NB4 (cell line): ENCODE data around the gene LDHD.
"Not testable (repeated sequence)": the region's sequence is repeated elsewhere in the genome, so short reads cannot be mapped to it uniquely, and the experiment has no call there.

Experiments used
- DNase-seq: peaks from one replicate; pipeline ENCODE4 v3.0.0; 2010; ENCODE audit warnings: low read depth
- H3K4me3 ChIP-seq: one replicate; pipeline ENCODE4 v1.5.1; 2011; ENCODE audit warnings: mild to moderate bottlenecking, low read depth, low read length, moderate library complexity
- CTCF ChIP-seq: IDR thresholded peaks from one replicate; pipeline ENCODE4 v1.5.1; 2012; ENCODE audit warnings: low read depth, low read length
- MAX ChIP-seq: IDR thresholded peaks from 2 replicates; pipeline ENCODE4 v1.6.1; 2011; ENCODE audit warnings: low read depth, low read length
- MYC ChIP-seq: IDR thresholded peaks from 2 replicates; pipeline ENCODE4 v1.6.1; 2011; ENCODE audit warnings: low read depth, low read length
- POLR2A ChIP-seq: IDR thresholded peaks from 2 replicates; pipeline ENCODE4 v1.6.1; 2011; ENCODE audit warnings: mild to moderate bottlenecking; ENCODE audit not compliant: insufficient read length; ENCODE audit errors: extremely low read depth

The LDHD gene

GRCh38 chr16:75097941-75098901 is 18.4 kb downstream of the LDHD start:
- no peak overlapping the region for H3K4me3 ChIP-seq
- TF ChIP-seq CTCF (no peak), MAX (no peak), MYC (no peak), POLR2A (no peak)

GRCh38 chr16:75097191-75097761 is 19.3 kb downstream of the LDHD start:
- no peak for DNase-seq
- no peak for TF ChIP-seq MYC
- TF ChIP-seq CTCF, result no peak
- TF ChIP-seq MAX, result no peak
- no peak for TF ChIP-seq POLR2A
- no peak overlapping the region for H3K4me3 ChIP-seq

More at GRCh38 chr16:75097941-75098901, 18.4 kb downstream of the LDHD start:
- DNase-seq, result no peak

GRCh38 chr16:75096656-75097055 is 19.9 kb downstream of the LDHD start:
- DNase-seq, result no peak
- H3K4me3 ChIP-seq, result no peak overlapping the region

GRCh38 chr16:75095204-75095621 is 21.4 kb downstream of the LDHD start:
- no peak overlapping the region for H3K4me3 ChIP-seq
- DNase-seq, result peak; percentile 62
- TF ChIP-seq POLR2A, result no peak

More at GRCh38 chr16:75096656-75097055, 19.9 kb downstream of the LDHD start:
- TF ChIP-seq POLR2A, result no peak
- TF ChIP-seq CTCF, result peak; percentile 19

GRCh38 chr16:75093598-75094540 is 22.7 kb downstream of the LDHD start:
- no peak for DNase-seq
- TF ChIP-seq CTCF, result no peak
- no peak for TF ChIP-seq POLR2A
- no peak for TF ChIP-seq MAX
- TF ChIP-seq MYC, result no peak
- H3K4me3 ChIP-seq, result no peak overlapping the region

- no peak for DNase-seq
- no peak overlapping the region for H3K4me3 ChIP-seq
Observed at GRCh38 chr16:75092777-75093176, 23.8 kb downstream of the LDHD start.

GRCh38 chr16:75091619-75092018 is 25.0 kb downstream of the LDHD start:
- DNase-seq, H3K4me3 ChIP-seq: not testable (repeated sequence)

More at GRCh38 chr16:75092777-75093176, 23.8 kb downstream of the LDHD start:
- TF ChIP-seq POLR2A, result no peak
- no peak for TF ChIP-seq MYC
- no peak for TF ChIP-seq MAX
- TF ChIP-seq CTCF, result no peak

GRCh38 chr16:75090899-75091298 is 25.7 kb downstream of the LDHD start:
- DNase-seq, result peak; percentile 48
- H3K4me3 ChIP-seq, result not testable (repeated sequence)
